Progenitor cell of endocrine pancreas (in vitro differentiated cells): ENCODE measurements around the gene LONP1. TPM values are rescaled to one million over a fixed set of nuclear protein-coding genes. Genes with fewer than 3 reads are reported as not detected.
A peak's percentile ranks its signal among the peaks of the same experiment; 100 is the strongest.

ENCODE experiments used
- DNase-seq: peaks from one replicate; pipeline ENCODE4 v3.0.0; 2021; ENCODE audit warnings: low spot score; ENCODE audit not compliant: unreplicated experiment
- H3K27ac Mint-ChIP-seq: 2 replicates; pipeline ENCODE4 v1.8.0; 2021; ENCODE audit warnings: mild to moderate bottlenecking, moderate library complexity, mixed read lengths
- H3K27me3 Mint-ChIP-seq: 2 replicates; pipeline ENCODE4 v1.8.0; 2021; ENCODE audit warnings: mixed read lengths
- H3K36me3 Mint-ChIP-seq: 2 replicates; pipeline ENCODE4 v1.8.0; 2022; ENCODE audit warnings: mixed read lengths; ENCODE audit not compliant: insufficient read depth
- H3K4me1 Mint-ChIP-seq: 2 replicates; pipeline ENCODE4 v1.8.0; 2021; ENCODE audit warnings: low read depth, mixed read lengths
- H3K4me3 Mint-ChIP-seq: 2 replicates; pipeline ENCODE4 v1.8.0; 2021; ENCODE audit warnings: low read depth, mild to moderate bottlenecking, moderate library complexity, mixed read lengths
- H3K9me3 Mint-ChIP-seq: 2 replicates; pipeline ENCODE4 v1.8.0; 2021; ENCODE audit warnings: low read depth, mixed read lengths
- total RNA-seq: library from RNA; stranded (reverse); gene quantifications from 2 replicates; pipeline ENCODE4 v1.2.1, GENCODE V29; 2021
- TF ChIP-seq, protein P1 (sequence below): fragments of 200-600 bp; sonication (generic); IDR thresholded peaks from one replicate; pipeline ENCODE4 v1.5.0; 2021; ENCODE audit warnings: antibody characterized with exemption, mild to moderate bottlenecking; ENCODE audit not compliant: unreplicated experiment

Gene LONP1
- total RNA-seq, 1 donor from 2014 or later: 56.1 TPM

DNA sequence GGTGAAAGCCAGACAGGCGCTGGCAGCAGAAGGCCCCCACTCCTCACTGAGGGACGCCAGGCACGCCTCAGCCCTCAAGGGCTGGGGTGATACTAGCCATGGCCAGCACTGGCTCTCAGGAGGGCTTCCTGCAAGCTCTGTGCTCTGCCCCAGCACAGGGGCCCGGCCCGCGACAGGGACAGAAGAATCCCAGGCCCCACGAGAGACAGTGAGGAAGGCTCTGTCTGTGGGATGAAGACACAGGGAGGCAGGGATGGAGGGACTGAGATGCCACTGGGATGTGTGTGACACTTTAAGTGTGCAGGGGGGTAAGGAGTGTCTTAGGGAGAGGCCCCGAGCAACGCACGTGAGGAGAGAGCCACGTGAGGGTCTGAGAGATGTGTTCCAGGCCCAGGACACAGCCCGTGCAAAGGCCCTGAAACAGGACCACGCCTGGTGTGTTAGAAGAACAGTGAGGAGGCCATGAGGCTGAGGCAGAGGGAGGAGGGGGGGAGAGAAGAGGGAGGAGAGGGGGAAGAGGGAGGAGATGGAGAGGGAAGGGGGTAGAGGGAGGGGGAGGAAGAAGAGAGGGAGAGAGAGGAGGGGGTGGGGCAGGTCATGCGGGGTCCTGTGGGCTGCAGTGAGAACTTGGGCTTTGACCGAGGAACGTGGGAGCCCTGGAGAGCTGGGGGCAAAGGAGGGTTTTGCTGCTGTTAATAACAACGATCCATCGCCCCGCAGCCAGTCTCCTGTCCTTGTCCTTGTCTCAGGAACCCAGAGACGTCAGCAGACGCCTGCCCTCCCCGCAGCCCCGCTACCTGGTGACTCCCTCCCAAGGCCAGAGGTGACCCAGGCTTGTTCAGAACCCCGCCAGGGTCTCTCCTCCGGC lies 22.7 kb downstream of the LONP1 start:
- no peak for DNase-seq
- no peaks in the 10 kb centered on the region for H3K4me1 Mint-ChIP-seq
- H3K4me3 Mint-ChIP-seq: no peak overlapping the region
- peaks cover 16% of the 10 kb centered on the region for H3K36me3 Mint-ChIP-seq
- TF ChIP-seq, protein P1, sequence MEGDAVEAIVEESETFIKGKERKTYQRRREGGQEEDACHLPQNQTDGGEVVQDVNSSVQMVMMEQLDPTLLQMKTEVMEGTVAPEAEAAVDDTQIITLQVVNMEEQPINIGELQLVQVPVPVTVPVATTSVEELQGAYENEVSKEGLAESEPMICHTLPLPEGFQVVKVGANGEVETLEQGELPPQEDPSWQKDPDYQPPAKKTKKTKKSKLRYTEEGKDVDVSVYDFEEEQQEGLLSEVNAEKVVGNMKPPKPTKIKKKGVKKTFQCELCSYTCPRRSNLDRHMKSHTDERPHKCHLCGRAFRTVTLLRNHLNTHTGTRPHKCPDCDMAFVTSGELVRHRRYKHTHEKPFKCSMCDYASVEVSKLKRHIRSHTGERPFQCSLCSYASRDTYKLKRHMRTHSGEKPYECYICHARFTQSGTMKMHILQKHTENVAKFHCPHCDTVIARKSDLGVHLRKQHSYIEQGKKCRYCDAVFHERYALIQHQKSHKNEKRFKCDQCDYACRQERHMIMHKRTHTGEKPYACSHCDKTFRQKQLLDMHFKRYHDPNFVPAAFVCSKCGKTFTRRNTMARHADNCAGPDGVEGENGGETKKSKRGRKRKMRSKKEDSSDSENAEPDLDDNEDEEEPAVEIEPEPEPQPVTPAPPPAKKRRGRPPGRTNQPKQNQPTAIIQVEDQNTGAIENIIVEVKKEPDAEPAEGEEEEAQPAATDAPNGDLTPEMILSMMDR: no peak
- H3K27ac Mint-ChIP-seq: peak overlapping the region; percentile 79
- no peaks in the 10 kb centered on the region for H3K27me3 Mint-ChIP-seq
- no peaks in the 10 kb centered on the region for H3K9me3 Mint-ChIP-seq

- H3K27ac Mint-ChIP-seq: peak overlapping the region; percentile 79
- peaks cover 13% of the 10 kb centered on the region for H3K36me3 Mint-ChIP-seq
- peaks cover 2% of the 10 kb centered on the region for H3K4me1 Mint-ChIP-seq
- DNase-seq: no peak
- TF ChIP-seq, protein P1: no peak
- no peak overlapping the region for H3K4me3 Mint-ChIP-seq
- no peaks in the 10 kb centered on the region for H3K9me3 Mint-ChIP-seq
- H3K27me3 Mint-ChIP-seq: no peaks in the 10 kb centered on the region
Measured at GRCh38 chr19:5696196-5697021, 23.5 kb downstream of the LONP1 start.

GRCh38 chr19:5695649-5696195 lies 24.2 kb downstream of the LONP1 start:
- Mint-ChIP-seq H3K27ac (no peak overlapping the region), H3K4me3 (no peak overlapping the region), H3K27me3 (no peaks in the 10 kb centered on the region), H3K9me3 (no peaks in the 10 kb centered on the region), H3K36me3 (peaks cover 8% of the 10 kb centered on the region), H3K4me1 (peaks cover 5% of the 10 kb centered on the region)
- TF ChIP-seq, protein P1: no peak
- no peak for DNase-seq

DNA sequence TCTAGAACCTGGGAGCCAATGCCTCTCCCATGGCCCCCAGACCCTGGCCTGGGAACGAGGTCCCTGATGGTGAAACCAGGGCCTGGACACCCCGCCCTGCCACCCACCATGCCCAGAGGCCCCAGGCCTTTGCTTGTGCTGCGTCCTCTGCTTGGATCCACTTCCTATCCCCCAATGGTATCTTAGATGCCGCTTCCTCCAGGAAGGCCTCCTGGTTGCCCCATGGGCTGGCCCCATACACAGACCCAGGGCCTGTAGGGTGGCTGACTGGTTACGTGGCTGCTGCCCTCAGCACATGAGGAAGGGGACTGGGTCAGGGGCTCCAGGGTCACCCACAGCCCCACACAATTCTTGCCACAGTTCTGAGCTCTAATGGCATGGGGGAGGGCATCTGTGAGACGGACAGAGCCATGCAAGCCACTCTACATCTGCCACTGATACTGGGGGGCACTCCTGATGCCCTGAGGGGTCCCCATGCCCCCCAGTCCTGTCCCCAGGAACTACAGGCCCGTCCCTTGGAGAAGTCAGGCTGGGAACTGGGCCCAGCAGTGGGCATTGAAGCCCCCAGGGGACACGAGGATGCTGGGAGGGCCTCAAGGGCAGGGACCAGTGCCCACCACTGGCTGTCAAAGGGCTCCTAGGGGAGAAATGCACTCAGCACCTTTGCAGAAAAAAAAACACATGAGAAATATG lies 24.8 kb downstream of the LONP1 start:
- Mint-ChIP-seq H3K27me3 (no peaks in the 10 kb centered on the region), H3K9me3 (no peaks in the 10 kb centered on the region), H3K36me3 (peaks cover 5% of the 10 kb centered on the region), H3K4me3 (no peak overlapping the region), H3K27ac (no peak overlapping the region), H3K4me1 (peaks cover 8% of the 10 kb centered on the region)
- TF ChIP-seq, protein P1: no peak
- DNase-seq: no peak
